Smooth muscle cell of the brain vasculature (primary cell): Measurements from ENCODE around the gene ECI1.

ENCODE experiments used
- DNase-seq: peaks from one replicate; pipeline ENCODE4 v3.0.0-alpha.2; 2012; ENCODE audit warnings: low read depth, low spot score

Gene ECI1

DNA sequence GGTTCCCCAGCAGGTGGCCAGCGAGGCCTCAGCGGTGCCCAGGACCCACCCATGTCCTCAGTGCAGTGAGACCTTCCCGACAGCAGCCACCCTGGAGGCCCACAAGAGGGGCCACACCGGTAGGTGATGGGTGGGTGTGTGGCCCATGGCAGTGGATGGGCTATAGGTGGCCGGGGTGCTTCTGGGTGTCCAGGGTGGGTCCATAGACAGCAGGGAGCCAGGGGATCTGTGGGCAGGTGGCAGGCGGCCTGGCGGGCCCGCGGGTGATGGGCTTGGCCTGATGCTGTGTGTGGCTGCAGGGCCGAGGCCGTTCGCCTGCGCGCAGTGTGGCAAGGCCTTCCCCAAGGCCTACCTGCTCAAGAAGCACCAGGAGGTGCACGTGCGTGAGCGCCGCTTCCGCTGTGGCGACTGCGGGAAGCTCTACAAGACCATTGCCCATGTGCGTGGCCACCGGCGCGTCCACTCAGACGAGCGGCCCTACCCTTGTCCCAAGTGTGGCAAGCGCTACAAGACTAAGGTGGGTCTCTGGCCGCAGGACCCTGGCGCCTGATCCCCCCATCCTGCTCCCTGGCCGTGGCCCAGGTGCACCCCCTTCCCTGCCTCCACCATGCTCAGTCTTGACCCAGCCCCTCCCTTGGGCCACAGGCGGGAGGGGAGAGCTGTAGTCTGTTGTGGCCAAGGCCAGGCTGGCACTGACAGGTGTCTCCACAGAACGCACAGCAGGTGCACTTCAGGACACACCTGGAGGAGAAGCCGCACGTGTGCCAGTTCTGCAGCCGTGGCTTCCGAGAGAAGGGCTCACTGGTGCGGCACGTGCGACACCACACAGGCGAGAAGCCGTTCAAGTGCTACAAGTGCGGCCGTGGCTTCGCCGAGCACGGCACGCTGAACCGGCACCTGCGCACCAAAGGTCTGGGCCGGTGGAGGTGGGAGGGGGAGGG is 17.2 kb downstream of the ECI1 start:
- no peak for DNase-seq

DNA sequence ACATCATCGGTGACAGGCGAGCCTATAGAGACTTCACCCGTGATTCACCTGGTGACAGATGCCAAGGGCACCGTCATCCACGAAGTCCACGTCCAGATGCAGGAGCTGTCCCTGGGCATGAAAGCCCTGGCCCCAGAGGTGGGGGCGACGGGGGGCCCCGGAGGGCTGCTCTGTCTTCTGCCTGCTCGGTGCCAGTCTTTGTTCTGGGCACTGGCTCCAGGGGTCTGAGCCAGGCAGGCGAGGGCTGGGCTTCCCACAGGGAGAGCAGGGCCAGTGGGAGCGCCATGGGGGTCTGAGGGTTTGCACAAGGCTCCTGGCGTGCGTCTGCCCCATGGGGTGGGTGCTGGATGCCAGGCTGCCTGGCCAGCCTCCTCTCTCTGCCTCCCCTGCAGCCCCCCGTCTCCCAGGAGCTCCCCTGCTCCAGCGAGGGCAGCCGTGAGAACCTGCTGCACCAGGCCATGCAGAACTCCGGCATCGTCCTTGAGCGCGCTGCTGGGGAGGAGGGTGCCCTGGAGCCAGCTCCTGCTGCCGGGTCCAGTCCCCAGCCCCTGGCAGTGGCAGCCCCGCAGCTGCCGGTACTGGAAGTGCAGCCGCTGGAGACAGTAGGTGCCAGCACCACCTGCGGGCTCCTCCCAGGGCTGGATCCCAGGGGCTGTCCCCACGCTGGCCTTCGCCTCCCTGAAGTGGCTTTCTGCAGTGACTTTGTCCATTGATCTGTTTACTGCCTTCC is 18.2 kb downstream of the ECI1 start:
- DNase-seq, result no peak

GRCh38 chr16:2232094-2232990 is 19.0 kb downstream of the ECI1 start:
- no peak for DNase-seq

DNA sequence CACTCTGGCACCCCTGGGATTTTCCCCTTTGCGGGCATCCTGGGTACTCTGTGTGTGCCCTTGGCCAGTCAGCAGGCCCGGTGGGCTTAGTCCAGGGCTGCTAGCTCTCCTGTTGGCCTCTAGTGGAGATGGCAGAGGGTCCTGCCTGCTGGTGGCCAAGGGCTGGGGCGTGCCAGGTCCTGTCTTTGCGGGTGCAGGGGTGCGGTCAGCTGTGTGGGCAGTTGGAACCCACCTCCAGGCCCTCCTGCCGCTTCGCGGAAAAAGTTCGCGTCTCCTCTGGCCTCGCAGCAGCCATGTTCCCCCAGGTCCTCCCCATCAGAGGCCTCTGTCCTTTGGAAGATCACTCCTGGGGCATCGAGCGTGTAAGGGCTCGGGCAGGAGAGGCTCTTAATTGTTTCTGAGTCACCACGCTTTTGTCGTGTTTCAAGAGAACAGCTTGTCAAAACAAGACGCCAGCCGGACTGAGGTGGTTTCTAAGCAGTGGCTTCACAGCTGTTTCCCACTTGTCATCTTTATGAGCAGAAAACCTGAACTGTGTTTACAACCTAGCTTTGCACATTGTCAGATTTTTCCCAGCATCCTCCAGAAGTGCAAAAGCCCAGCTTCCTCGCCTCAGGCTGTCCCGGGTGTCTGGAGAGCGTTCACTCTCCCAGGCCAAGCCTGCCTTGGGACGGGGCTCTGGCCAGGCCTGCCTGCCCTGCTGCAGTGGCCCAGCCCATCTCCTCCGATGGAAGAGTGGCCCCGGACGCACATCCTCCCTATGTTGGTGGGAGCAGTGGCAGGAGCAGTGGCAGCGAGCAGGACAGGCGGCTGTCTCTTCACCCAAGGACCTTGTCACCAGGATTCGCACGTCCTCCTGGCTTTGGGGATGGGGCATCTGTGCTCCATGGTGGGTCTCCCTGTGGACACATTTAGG is 20.1 kb downstream of the ECI1 start:
- no peak for DNase-seq

GRCh38 chr16:2230376-2230775 is 21.0 kb downstream of the ECI1 start:
- DNase-seq, result no peak

DNA sequence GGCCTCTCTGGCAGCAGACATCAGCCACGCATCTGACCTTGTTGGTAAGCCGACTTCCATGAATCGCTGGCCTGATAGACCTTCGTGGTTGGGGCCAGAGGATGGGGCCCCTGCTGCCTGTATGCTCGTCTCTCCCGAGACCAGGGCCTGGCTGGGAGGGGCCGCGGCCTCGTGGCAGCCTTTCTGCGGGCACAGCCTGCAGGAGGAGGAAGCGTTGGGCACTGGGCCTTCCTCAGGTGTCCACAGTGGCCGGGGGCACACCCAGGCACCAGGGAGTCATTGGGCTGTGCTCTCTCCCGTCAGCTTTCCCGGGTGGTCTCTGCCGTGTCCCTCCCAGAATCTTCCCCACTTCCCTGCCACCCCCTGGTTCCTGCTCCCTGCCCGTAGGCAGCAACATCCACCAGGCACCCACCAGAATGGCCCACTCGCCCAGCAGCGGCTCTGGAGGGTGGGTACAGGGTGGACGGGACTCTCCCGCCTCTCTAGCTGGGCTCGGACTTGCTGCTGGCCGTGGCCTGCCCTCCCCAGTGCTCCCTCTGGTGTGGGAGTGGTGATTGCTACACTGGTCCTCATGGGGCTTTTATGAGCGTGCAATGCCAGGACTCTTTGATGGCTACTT is 21.6 kb downstream of the ECI1 start:
- DNase-seq, result no peak

DNA sequence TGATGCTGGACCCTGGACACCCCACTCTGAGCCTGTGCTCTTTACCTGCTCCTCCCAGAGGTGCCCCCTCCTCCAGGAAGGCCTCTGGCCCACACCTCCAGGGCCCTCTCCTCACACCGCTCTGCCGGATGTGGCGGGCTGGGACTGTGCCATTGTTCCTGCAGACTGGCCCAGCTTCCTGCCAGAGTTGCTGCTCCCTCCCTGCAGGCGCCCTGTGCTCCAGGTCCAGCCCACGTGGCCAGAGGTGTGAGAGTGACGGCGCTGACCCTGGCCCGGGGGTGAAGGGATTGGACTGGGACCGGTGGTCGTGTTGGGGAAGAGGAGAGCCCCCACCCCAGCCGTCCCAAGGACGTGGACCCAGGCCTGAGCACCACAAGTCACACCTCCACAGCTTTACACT is 22.3 kb downstream of the ECI1 start:
- no peak for DNase-seq

DNA sequence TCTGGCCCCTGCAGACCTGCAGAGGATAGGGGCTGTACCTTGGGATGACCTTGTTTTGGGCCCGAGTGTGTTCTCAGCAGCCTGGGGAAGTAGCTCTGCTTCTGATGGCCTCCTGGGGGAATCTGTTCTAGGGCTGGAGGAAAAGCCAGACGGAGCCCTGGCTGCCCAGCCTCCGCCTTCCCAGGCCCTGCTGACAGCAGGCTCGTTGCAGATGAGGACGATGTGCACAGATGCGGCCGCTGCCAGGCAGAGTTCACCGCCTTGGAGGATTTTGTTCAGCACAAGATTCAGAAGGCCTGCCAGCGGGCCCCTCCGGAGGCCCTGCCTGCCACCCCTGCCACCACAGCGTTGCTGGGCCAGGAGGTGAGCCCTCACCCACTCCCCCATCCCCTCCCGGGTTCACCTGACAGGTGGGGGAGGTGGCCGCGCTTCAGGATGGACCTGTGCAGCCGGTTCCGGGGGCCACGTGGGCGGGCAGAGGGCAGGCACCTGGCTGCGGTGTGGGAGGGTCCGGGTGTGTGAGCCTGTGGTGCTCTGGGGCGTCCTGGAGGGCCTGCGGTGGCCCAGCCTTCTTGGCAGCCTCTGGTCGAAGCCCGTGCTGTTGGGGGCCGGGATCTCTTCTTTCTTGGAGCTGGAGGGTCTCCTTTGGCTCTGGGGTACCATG is 23.1 kb downstream of the ECI1 start:
- no peak for DNase-seq

DNA sequence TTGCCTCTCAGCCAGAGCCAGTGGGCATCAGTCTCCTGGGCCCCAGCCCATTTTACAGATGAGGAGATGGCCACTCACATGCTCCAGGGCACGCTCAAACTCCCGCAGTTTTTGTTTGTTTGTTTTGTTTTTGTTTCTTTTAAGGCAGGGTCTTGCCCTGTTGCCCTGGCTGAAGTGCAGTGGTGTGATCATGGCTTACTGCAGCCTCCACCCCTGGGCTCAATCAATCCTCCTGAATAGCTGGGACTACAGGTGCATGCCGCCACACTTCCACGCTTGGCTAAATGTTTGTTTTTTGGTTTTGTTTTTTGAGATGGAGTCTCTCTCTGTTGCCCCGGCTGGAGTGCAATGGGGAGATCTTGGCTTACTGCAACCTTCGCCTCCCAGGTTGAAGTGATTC is 24.5 kb downstream of the ECI1 start:
- DNase-seq, result no peak

DNA sequence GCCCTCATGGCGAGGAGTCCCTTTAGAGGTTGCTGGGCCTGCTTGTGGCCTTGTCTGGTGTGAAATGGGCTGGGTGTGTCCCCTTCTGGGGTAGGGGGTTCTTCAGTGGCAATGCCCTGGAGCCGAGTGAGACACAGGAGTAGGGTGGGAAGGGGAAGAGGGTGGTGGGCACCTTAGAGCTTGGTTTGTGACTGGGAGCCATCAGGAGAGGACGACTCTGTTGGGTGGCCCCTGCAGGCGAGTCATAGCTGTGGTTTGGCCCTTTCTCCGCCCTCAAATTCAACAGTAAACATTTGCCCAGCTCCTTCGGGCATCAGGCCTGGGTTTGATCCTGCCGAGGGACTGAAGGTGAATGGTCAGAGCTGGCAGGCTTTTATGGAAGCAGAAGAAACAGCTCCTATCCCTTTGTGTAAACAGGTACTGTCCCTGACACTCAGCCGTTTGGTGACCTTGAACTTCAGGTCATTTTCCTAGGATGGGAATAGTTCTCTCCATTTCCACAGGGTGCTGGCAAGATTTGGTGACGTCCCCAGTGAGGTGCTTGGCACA is 25.1 kb downstream of the ECI1 start:
- no peak for DNase-seq

GRCh38 chr16:2223942-2224486 is 27.4 kb downstream of the ECI1 start:
- no peak for DNase-seq

GRCh38 chr16:2223221-2223941 is 28.0 kb downstream of the ECI1 start, which contains the start of gene E4F1:
TSS of gene E4F1 (plus strand) at chr16:2223591. CDS start at chr16:2223614, 23 bp downstream.
- peak; percentile 99 for DNase-seq

GRCh38 chr16:2216330-2216729 is 35.1 kb downstream of the ECI1 start:
- no peak for DNase-seq

DNA sequence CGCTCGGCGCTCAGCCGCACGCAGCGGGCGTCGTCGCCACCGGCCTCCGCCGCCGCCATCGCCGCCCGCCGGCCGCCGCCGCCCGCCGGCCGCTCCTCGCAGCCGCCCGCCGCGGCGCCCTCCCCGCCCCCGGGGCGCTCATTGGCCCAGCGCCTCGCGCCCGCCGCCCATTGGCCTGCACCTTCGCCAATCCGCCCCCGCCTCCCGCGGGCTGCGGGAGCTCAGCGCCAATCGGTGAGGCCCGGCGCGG is 36.7 kb downstream of the ECI1 start, which contains the start of gene PGP:
PGP (minus strand) TSS at position 122 of the 250 bp plus-strand sequence; CDS start at position 59, 63 bp downstream.
- DNase-seq, result no peak

DNA sequence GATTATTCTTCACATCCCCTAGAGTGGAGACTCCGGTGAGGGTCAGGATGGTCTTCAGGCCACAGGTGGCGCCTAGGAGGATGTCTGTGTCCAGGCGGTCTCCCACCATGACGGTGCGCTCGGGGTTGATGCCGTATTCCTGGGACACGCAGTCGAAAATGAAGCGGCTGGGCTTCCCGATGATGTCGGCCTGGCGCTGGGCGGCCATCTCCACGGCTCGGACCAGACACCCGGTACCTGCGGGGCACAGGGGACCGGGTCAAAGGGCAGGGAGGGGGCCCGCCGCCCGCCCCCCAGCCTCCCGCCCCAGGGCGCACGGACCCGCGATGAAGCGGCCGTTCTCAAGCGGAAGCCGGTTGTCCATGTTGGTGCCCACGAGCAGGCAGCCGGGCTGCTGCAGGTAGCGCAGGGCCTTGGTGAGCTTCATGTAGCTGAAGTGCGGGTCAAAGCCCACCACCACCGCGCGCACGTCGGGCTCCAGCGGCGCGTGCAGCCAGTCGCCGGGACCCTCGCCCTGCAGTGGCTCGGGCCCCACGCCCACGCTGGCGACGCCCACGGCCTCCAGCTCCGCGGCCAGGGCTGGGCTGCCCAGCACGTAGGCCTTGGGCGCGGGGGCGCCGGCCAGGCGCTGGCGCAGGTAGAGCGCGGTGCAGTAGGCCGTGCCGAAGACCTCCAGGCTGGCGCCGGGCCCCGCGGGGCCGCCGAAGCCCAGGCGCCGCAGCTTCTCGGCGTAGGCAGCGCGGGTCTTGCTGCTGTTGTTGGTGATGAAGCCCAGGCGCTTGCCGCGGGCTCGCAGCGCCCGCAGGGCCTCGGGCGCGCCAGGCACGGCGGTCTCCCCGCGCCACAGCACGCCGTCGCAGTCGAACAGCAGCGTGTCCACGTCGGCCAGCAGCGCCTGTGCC is 37.3 kb downstream of the ECI1 start:
- no peak for DNase-seq

- DNase-seq, result no peak
Measured at GRCh38 chr16:2212362-2213324, 38.7 kb downstream of the ECI1 start.
